ENCODE measurements around the gene PYGM.

- TF ChIP-seq SP1 (CRISPR knock-in tag; conservative IDR thresholded peaks at IDR 0.05) (no peak), USF1 (CRISPR knock-in tag; IDR thresholded peaks at IDR 0.05) (no peak), ELF4 (CRISPR knock-in tag; IDR thresholded peaks at IDR 0.05; ENCODE audit: low read depth) (no peak), NFE2L1 (CRISPR knock-in tag; IDR thresholded peaks at IDR 0.05) (no peak), RELA (CRISPR knock-in tag; IDR thresholded peaks at IDR 0.05; ENCODE audit: borderline replicate concordance) (no peak), USF2 (CRISPR knock-in tag; IDR thresholded peaks at IDR 0.05) (no peak), CTCF (IDR thresholded peaks at IDR 0.05) (no peak)
Observed at GRCh38 chr11:64747961-64748665, 11.7 kb downstream of the PYGM start.
